CD1c-positive myeloid dendritic cell (primary cell): ENCODE data around the gene CTSZ.
A peak's percentile ranks its signal among the peaks of the same experiment; 100 is the strongest.
"Not testable (repeated sequence)": the region's sequence is repeated elsewhere in the genome, so short reads cannot be mapped to it uniquely, and the experiment has no call there.

Experiments used
- DNase-seq: peaks from one replicate; pipeline ENCODE4 v3.0.0-alpha.2; 2016; ENCODE audit errors: extremely low spot score

The CTSZ gene

DNA sequence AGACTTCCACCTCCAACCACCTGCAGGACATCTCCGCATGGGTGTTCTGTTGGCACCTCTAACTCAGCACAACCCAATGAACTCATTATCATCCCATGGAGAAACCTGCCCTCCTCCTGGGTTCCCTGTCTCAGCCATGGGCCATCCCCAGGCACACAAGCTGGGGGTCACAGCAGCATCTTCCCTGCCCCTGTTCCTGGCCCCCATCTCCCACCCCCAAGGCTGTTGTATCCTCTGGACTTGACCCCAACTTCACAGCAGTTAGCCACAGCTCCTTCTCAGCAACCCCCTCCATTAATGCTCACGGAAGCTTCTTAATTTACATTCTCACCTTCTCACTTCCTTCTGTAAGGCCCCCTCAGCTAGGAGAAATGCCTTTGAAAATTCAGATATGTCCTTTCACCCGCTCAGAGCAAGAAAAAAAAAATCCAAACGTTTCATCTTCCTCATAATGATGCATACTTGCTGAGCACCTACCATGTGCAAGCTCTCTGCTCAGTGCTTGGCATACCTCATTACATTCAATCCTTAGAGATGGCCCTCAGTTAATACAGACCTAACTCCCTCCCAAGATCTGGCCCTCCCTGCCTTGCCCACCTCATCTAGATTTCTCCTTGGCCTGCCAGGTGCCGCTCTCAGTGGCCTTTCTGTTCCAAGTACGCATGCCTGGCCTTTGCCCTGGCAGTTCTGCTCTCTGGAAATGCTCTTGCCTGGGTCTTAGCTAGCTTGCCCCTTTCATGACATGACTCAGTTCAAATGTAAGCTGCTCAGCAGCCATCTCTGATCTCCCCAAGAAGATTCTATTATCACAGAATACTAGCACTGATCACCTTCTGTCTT lies 28.5 kb downstream of the CTSZ start:
- DNase-seq = no peak

GRCh38 chr20:58976061-58976730 lies 30.9 kb downstream of the CTSZ start:
- DNase-seq = no peak

DNA sequence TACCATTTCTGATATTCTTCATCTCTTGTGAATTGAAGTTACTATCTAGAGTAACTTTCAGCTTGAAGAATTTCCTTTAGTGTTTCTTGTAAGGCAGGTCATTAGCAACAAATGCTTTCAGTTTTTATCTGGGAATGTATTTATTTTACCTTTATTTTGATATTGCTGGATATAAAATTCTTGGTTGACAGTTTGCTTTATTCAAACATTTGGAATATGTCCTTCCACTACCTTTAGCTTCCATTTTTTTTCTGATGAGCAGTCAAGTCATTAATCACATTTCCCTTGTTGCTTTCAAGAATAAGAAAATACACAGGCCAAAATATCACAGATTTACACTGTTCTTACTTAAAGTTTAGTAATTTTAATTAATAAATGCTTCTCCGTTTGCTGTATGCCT lies 31.7 kb downstream of the CTSZ start:
- no peak for DNase-seq

DNA sequence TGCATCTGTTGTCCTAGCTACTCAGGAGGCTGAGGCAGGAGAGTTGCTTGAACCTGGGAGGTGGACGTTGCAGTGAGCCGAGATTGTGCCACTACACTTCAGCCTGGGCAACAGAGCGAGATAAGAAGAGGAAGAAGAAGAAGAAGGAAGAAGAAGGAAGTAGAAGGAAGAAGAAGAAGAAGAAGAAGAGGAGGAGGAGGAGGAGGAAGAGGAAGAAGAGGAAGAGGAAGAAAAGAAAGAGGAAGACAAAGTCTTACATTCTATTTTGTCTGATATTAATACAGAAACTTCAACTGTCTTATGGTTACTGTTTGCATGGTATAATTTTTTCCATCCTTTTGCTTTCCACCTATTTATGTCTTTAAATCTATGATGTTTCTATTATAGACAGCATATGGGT lies 33.2 kb downstream of the CTSZ start:
- peak; percentile 9 for DNase-seq

DNA sequence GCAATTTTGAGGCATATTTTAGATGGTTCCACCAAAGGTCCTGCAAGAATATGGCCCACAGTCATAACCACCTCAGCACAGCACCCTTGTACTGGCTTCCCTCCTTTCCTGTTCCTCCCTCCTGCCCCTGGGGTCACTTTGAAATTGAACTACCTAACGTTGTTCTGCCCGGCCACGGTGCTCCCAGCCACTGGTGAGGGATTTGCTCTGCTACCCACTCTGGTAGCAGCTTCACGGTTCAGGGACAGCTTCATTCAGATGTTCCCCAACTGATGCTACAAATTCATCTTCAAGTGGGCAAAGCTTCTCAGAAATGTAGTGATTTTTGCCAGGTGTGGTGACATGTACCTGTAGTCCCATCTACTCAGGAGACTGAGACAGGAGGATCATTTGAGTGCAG lies 33.9 kb downstream of the CTSZ start:
- DNase-seq = no peak

GRCh38 chr20:58971429-58971828 lies 35.6 kb downstream of the CTSZ start:
- DNase-seq = no peak

GRCh38 chr20:58970146-58970545 lies 36.9 kb downstream of the CTSZ start:
- no peak for DNase-seq

GRCh38 chr20:58969439-58969838 lies 37.6 kb downstream of the CTSZ start:
- no peak for DNase-seq

- no peak for DNase-seq
Observed at GRCh38 chr20:58967652-58968429, 39.2 kb downstream of the CTSZ start.

- DNase-seq = no peak
Observed at GRCh38 chr20:58965270-58966064, 41.6 kb downstream of the CTSZ start.

- not testable (repeated sequence) for DNase-seq
Observed at GRCh38 chr20:58963922-58964321, 43.1 kb downstream of the CTSZ start.

GRCh38 chr20:58963060-58963584 lies 43.9 kb downstream of the CTSZ start:
- no peak for DNase-seq

DNA sequence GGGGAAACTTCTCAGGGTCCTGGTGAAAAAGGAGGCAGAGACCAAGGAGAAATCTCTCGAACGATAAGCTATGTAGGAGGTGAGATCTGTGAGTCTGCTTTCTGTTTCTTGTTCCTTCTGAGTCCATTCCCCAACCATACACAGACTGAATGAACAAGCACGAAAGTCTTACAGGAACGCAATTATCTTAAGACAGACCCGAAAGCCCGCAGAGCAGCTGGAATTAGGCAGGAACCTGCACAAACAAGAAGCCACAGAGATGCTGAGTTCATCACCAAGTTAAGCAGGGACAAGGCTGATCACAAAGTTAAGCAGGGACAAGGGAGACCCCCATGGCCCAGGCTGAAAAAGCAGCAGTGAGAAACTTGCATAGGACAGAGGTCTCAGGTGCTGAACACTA lies 47.4 kb downstream of the CTSZ start:
- DNase-seq = no peak

GRCh38 chr20:58956078-58956477 lies 51.0 kb downstream of the CTSZ start:
- DNase-seq = peak; percentile 15

GRCh38 chr20:58953050-58953449 lies 54.0 kb downstream of the CTSZ start:
- no peak for DNase-seq

DNA sequence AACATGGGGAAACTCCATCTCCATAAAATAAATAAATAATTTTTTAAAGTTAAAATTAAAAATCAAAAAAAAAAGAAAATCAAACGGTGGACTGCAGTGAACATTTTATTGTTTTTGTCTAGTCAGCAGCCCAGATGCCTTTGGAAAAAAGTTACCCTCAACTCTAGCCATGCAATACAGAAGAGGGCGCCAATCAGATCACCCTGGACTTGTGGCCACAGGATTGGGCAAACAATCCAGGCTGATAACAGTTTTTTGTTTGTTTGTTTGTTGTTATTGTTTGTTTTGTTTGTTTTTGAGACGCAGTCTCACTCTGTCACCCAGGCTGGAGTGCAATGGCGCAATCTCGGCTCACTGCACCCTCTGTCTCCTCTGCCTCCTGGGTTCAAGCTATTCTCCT lies 56.5 kb downstream of the CTSZ start:
- no peak for DNase-seq

DNA sequence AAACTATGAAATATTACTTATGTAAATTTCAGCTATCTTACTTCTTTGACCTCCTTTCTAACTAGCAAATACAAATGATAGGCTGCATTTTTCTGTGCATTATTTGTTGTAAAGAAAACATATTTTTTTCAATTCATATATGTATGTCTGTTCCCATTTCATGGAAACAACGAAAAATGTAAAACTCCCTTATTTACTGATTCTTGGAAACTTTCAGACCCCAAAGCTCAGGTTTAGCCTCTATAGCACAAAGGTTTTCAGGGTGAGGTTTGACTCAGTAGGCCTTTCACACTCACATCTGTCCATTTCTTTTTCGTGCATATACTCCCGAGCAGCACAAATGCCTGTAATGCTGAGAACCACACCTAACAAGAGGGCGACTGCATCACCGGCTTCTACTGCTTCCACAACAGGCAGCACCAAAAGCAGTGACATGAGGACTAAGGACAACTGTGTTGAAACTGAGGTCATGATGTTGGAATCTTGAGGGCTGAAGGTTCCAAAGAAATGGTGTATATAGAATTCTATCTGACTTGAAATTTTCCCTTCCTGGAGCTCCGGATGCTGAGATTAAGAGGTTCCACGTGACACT lies 59.2 kb downstream of the CTSZ start:
- DNase-seq = not testable (repeated sequence)

DNA sequence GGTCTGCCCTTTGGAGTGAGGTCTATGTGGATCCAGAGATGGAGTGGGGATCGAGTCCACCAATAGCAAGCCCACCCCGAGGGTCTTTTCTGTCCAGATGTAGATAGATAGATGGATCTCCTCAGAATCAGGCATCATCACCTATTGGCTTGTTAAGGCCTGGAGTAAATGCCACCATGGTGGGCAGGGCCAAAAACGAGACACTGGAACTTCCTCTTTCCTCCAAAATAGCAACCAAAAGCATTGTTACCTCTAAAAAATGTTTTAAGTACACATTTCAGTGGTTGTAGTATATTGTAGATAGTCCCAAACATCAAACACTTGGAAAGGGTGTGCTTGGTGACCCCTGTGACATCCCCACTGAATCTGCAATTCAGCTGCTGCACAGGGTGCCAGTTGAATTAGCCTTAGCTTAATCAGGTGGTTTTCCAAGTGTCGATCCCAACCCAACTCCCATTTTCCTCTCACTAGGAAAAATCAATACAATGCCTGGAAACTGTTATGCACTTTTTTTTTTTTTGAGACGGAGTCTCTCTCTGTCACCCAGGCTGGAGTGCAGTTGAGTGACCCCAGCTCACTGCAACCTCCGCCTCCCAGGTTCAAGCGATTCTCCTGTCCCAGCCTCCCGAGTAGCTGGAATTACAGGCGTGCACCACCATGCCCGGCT lies 61.0 kb downstream of the CTSZ start:
- peak; percentile 13 for DNase-seq
